Measurements from ENCODE around the gene L2HGDH.

The L2HGDH gene

GRCh38 chr14:50285861-50286260, 26.2 kb downstream of the L2HGDH start:
- DNase-seq, result no peak

GRCh38 chr14:50272498-50272897, 39.5 kb downstream of the L2HGDH start:
- no peak for DNase-seq

- no peak for DNase-seq
Observed at GRCh38 chr14:50270932-50271331, 41.1 kb downstream of the L2HGDH start.

- DNase-seq, result no peak
Observed at GRCh38 chr14:50265029-50265428, 47.0 kb downstream of the L2HGDH start.

- no peak for DNase-seq
Observed at GRCh38 chr14:50263321-50263720, 48.7 kb downstream of the L2HGDH start.

- DNase-seq, result no peak
Observed at GRCh38 chr14:50262865-50263264, 49.2 kb downstream of the L2HGDH start.

- peak; percentile 15 for DNase-seq
Observed at GRCh38 chr14:50260511-50260910, 51.5 kb downstream of the L2HGDH start.

- DNase-seq, result no peak
Observed at GRCh38 chr14:50260072-50260471, 52.0 kb downstream of the L2HGDH start.

- no peak for DNase-seq
Observed at GRCh38 chr14:50257732-50258131, 54.3 kb downstream of the L2HGDH start.

GRCh38 chr14:50254248-50254647, 57.8 kb downstream of the L2HGDH start:
- no peak for DNase-seq

GRCh38 chr14:50249136-50249775, 62.8 kb downstream of the L2HGDH start:
- no peak for DNase-seq

GRCh38 chr14:50247245-50247644, 64.8 kb downstream of the L2HGDH start:
- DNase-seq, result no peak

GRCh38 chr14:50242566-50243310, 69.3 kb downstream of the L2HGDH start:
- no peak for DNase-seq

- DNase-seq, result no peak
Observed at GRCh38 chr14:50242096-50242495, 69.9 kb downstream of the L2HGDH start.

GRCh38 chr14:50237427-50237826, 74.6 kb downstream of the L2HGDH start:
- peak; percentile 40 for DNase-seq

- DNase-seq, result no peak
Observed at GRCh38 chr14:50233951-50234250, 78.1 kb downstream of the L2HGDH start.

- no peak for DNase-seq
Observed at GRCh38 chr14:50233166-50233950, 78.7 kb downstream of the L2HGDH start.

- no peak for DNase-seq
Observed at GRCh38 chr14:50232276-50232642, 79.8 kb downstream of the L2HGDH start.

- DNase-seq, result peak; percentile 83
Observed at GRCh38 chr14:50231475-50232275, 80.4 kb downstream of the L2HGDH start, which contains the start of gene SOS2. Gene SOS2 (minus strand): TSS chr14:50231578. CDS start chr14:50231283, 295 bp downstream.

GRCh38 chr14:50230701-50231474, 81.1 kb downstream of the L2HGDH start:
- DNase-seq, result peak; percentile 29

GRCh38 chr14:50230401-50230700, 81.7 kb downstream of the L2HGDH start:
- no peak for DNase-seq

- DNase-seq, result no peak
Observed at GRCh38 chr14:50229681-50230080, 82.3 kb downstream of the L2HGDH start.

- no peak for DNase-seq
Observed at GRCh38 chr14:50228313-50228712, 83.7 kb downstream of the L2HGDH start.

Data from RPMI8226 (cell line).